Posterior cingulate gyrus (tissue), 11 donors: Measurements from ENCODE around the gene OBSCN.
"Not testable (repeated sequence)": the region's sequence is repeated elsewhere in the genome, so short reads cannot be mapped to it uniquely, and the experiment has no call there.

Experiments used
- DNase-seq, 10 donors: peaks; one replicate each; pipeline versions ENCODE4 v3.0.0 to v3.0.0-alpha.2; 2020 to 2021; ENCODE audit warnings: mixed read lengths in 3 of 10
- intact Hi-C: fragments of 100-400 bp; cut with DNase I; formaldehyde crosslinking; loops from one replicate; pipeline ENCODE4 v1.15.1; 2023

Gene OBSCN

DNA sequence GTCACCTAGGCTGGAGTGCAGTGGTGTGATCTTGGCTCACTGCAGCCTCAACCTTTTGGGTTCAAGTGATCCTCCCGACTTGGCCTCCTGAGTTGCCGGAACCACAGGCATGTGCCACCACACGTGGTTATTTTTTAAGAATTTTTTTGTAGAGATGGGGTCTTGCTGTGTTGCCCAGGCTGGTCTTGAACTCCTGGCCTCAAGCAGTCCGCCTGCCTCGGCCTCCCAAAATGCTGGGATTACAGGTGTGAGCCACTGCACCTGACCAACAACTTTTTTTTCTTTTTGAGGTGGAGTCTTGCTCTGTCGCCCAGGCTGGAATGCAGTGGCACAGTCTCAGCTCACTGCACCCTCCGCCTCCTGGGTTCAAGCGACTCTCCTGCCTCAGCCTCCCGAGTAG is 13.3 kb downstream of the OBSCN start:
- DNase-seq, intact Hi-C loops: not testable (repeated sequence)

DNA sequence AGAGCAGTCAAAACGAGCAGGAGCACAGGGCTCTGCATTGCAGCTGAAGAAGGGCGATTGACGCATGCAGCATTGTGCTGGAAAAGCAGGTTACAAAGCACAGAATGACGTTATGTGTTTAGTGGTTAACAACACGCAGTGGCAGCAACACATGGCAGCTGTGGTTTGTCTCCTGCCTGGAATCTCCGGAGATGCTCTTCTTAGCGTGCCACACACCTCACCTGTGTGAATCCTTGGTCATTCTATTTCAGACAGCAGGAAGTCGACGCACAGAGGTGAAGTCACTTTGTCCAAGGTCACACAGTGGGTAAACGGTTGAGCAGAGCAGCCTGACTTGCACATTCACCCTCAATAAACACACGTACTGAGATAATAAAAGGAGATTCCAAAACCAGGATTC is 14.7 kb downstream of the OBSCN start:
- intact Hi-C loops, result no loop called here
- DNase-seq, result no peak

- intact Hi-C loops, result no loop called here
- peak in 1 of 10 donors; percentile 81 for DNase-seq
Observed at GRCh38 chr1:228224198-228225164, 16.6 kb downstream of the OBSCN start.

- intact Hi-C loops, result no loop called here
- no peak for DNase-seq
Observed at GRCh38 chr1:228225165-228225710, 17.4 kb downstream of the OBSCN start.

DNA sequence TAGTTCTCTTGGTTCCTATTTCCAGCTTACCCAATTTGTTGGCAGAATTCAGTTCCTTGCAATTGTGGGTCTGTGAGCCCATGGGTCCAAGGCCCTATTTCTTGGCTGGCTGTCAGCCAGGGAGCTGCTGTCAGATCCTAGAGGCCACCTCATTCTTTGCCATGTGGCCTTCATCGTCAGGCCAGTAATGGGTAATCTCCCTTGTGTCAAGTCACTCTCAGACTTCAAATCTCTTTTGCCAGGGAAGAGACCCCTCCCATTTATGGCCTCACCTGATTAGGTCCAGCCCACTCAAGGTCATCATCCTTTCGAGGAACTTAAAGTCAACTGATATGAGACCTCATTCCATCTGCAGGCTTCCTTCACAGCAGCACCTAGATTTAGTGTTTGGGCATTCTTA is 17.9 kb downstream of the OBSCN start:
- intact Hi-C loops, result no loop called here
- DNase-seq, result no peak

GRCh38 chr1:228226141-228226874 is 18.5 kb downstream of the OBSCN start:
- no peak for DNase-seq
- intact Hi-C loops, result no loop called here

GRCh38 chr1:228226956-228227791 is 19.3 kb downstream of the OBSCN start:
- DNase-seq, result peak in 1 of 10 donors; percentile 80
- intact Hi-C loops, result no loop called here

DNA sequence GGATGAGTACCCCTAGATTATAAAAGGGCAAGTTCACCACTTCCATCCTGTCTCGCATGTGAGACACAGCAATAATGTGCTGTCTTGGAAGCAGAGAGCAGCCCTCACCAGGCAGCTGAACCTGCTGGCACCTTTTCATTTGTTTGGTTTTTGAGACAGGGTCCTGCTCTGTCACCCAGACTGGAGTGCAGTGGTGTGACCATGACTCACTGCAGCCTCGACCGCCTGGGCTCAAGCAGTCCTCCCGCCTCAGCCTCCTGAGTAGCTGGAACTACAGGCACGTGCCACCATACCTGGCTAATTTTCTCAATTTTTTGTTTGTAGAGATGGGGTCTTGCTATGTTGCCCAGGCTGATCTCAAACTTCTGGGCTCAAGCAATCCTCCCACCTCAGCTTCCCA is 20.3 kb downstream of the OBSCN start:
- DNase-seq, intact Hi-C loops: not testable (repeated sequence)

DNA sequence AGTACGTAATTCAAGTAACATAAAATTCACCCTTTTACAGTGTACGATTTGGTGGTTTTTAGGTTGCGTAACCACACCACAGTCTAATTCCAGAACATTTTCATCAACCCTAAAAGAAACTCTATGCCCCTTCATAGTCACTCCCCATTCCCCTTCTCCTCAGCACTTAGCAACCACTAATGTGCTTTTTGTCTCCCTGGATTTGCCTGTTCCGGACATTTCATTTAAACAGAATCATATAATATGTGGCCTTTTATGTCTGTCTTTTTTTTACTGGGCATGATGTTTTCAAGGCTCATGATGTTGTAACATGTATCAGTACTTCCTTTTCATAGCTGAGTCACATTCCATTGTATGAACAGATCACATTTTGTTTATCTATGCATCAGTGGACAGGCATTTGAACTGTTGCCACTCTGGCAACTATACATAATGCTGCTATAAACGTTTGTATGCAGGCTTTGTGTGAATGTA is 20.8 kb downstream of the OBSCN start:
- intact Hi-C loops, result no loop called here
- DNase-seq, result no peak

DNA sequence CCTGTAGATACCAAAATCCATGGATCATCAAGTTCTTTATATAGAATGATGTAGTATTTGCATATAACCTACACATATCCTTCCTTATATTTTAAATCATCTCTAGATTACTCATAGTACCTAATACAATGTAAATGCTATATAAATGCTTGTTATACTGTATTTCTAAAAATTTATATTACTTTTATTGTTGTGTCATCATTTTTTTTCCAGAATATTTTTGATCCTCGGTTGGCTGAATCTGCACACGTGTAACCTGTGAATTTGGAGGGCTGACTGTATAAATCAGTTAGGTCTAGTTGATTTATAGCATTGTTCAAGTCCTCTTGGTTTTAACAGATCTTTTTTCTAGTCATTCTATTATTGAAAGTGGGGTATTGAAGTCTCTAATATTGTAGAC is 23.3 kb downstream of the OBSCN start:
- intact Hi-C loops, result no loop called here
- no peak for DNase-seq

- no peak for DNase-seq
- intact Hi-C loops, result no loop called here
Observed at GRCh38 chr1:228233136-228233535, 25.3 kb downstream of the OBSCN start.

GRCh38 chr1:228234921-228235320 is 27.1 kb downstream of the OBSCN start:
- DNase-seq, result no peak
- intact Hi-C loops, result no loop called here

DNA sequence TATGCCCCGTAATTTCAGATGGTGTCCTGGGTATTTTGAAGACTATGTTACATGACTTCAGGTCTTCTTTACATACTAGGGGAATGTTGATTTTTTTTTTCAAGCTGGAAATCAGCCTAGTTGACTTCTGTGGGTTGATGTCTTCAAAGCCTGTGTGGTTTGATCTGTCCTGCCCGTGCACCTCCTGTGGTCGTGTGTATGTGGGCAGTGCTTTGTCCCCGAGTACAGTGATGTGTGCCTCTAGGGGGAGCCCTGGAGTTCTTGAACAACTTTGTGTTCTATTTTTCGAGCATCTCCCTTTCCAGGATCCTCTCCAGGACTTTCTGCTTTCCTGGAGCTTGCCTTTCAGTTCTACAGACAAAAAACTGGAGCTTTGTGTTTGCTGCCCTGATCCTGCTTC is 28.9 kb downstream of the OBSCN start:
- DNase-seq, result no peak
- intact Hi-C loops, result no loop called here

- intact Hi-C loops, result no loop called here
- peak in 1 of 10 donors; percentile 48 for DNase-seq
Observed at GRCh38 chr1:228238007-228238406, 30.2 kb downstream of the OBSCN start.

DNA sequence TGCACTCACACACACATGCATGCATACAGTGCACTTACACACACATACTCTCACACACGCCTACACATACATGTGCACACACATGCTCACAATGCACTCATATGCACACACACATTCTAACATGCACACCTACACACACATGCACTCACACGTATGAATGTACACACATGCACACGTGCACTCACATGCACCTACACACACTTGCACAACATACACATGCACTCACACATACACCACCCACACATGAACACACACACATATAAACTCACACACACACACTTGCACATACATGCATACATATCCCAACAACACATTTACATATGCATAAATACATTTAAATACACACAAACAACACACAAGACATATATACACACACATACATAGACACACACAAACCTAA is 30.6 kb downstream of the OBSCN start:
- no peak for DNase-seq
- intact Hi-C loops, result no loop called here

DNA sequence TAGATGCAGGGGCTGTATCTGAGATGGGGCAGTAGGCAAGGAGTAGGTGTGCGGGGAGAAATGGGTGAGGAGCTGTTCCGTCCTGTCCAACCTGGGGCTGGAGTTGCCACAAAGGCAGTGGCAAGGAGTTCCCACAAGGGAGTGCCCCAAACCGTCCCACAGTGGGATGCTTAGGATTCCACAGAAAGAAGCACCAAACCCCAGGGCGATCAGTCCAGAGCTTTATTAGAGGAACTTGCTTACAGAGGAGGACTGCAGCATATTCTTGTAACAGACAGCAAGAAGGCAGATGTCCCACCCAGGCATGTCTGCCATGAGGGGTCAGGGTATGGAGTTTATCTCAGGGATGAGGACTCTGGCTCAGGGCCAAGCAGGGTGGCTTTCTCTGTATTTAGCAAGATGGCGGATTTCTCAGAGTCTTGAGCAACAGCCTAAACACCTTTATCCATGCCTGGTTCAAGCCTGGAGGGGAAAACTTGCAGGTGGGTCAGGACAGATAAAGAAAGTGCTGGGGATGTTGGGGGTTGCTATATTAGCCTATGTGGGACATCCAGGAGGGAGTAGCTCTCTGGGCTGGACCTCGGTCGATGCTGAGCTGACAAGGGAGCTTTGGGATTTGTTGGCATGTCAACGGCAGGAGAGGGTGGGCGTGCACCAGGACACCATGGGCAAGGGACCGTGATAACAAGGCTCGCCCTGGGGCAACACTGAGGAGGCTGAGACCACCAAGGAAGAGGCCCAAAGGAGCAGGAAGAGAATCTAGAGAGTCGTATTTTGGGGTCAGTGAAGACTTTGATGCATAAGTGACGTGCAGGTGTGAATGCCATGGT is 32.8 kb downstream of the OBSCN start:
- DNase-seq, result peak in 1 of 10 donors; percentile 53
- intact Hi-C loops, result no loop called here

GRCh38 chr1:228241259-228241658 is 33.4 kb downstream of the OBSCN start:
- DNase-seq, result no peak
- intact Hi-C loops, result no loop called here

DNA sequence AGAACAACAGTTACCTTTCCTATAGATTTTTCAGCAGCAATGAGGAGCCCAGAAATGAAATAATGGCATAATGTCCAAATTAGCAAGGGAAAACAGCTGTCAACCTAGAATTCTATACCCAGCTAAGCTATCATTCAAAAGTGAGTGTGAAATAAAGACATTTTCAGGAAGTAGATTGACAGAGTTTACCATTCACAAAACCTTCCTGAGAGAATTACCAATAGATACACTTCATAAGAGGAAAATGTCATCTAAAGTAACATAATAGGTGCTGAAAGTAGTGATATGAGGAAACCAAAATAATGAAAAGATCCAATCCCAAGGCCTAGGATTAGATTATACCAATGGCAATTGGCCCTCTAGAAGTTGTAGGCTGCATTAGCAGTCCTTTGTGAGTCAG is 34.6 kb downstream of the OBSCN start:
- no peak for DNase-seq
- intact Hi-C loops, result no loop called here

GRCh38 chr1:228243093-228243492 is 35.2 kb downstream of the OBSCN start:
- intact Hi-C loops, result no loop called here
- no peak for DNase-seq
